Panc1 (cell line): ENCODE data around the gene STPG4. TPM values are rescaled to one million over a fixed set of nuclear protein-coding genes. Genes with fewer than 3 reads are reported as not detected.
A peak's percentile ranks its signal among the peaks of the same experiment; 100 is the strongest.

Experiments used
- ATAC-seq: fragments of 200-7000 bp; cut with Tn5 transposase; 2 replicates; pipeline ENCODE4 v1.9.1; 2020; ENCODE audit warnings: mild to moderate bottlenecking, moderate library complexity
- BruUV-seq: library from RNA; stranded (reverse); fragments of 400-500 nt; replicated peaks from 2 replicates; lab custom pipeline; 2021; lab: Mats Ljungman, UMichigan
- CTCF ChIA-PET: fragments of 300-600 bp; sonication (Branson Sonifier 250); formaldehyde crosslinking; loops from one replicate; lab custom pipeline; 2022; ENCODE audit warnings: antibody characterized with exemption; lab: Charles Lee
- POLR2A ChIA-PET: fragments of 300-600 bp; sonication (Branson Sonifier 250); formaldehyde crosslinking; loops from one replicate; lab custom pipeline; 2022; ENCODE audit warnings: antibody characterized with exemption; lab: Charles Lee
- DNase-seq: peaks from one replicate; pipeline ENCODE4 v3.0.0-alpha.2; 2010; ENCODE audit warnings: low read depth, low spot score
- H3K27ac ChIP-seq: 2 replicates; pipeline ENCODE4 v1.5.1; 2011; ENCODE audit warnings: mild to moderate bottlenecking, low read length, inconsistent platforms
- H3K27me3 ChIP-seq: fragments of 200-500 bp; sonication (Bioruptor generic); 2 replicates; pipeline ENCODE4 v1.6.0; 2014; ENCODE audit warnings: low read length, inconsistent platforms; ENCODE audit not compliant: control insufficient read depth, insufficient read depth
- H3K36me3 ChIP-seq: fragments of 200-500 bp; sonication (Bioruptor generic); 2 replicates; pipeline ENCODE4 v1.5.1; 2014; ENCODE audit warnings: inconsistent platforms, mild to moderate bottlenecking, low read length, moderate library complexity; ENCODE audit not compliant: control insufficient read depth, insufficient read depth
- H3K4me1 ChIP-seq: 2 replicates; pipeline ENCODE4 v1.5.1; 2011; ENCODE audit warnings: inconsistent platforms, mild to moderate bottlenecking, low read length, moderate library complexity; ENCODE audit not compliant: control insufficient read depth, insufficient read depth
- H3K4me3 ChIP-seq, 2 experiments: 2 replicates each; pipeline ENCODE4 v1.5.1; 2011 to 2012; ENCODE audit warnings: low read depth in 2 of 2, low read length in 2 of 2, mild to moderate bottlenecking in 2 of 2, inconsistent platforms in 1 of 2, moderate library complexity in 1 of 2
- H3K9me3 ChIP-seq: fragments of 200-500 bp; sonication (Bioruptor generic); 2 replicates; pipeline ENCODE4 v1.5.1; 2014; ENCODE audit warnings: low read depth, mild to moderate bottlenecking, inconsistent platforms, low read length, moderate library complexity; ENCODE audit not compliant: control insufficient read depth, insufficient read depth
- POLR2AphosphoS5 ChIP-seq: IDR thresholded peaks from 2 replicates; pipeline ENCODE4 v1.6.1; 2012; ENCODE audit warnings: mild to moderate bottlenecking, low read depth, low read length, moderate library complexity
- SIN3A ChIP-seq: IDR thresholded peaks from 2 replicates; pipeline ENCODE4 v1.6.1; 2012; ENCODE audit warnings: low read depth, mild to moderate bottlenecking, low read length, moderate library complexity, borderline replicate concordance; ENCODE audit not compliant: insufficient read depth
- TCF7L2 ChIP-seq: IDR thresholded peaks from 2 replicates; pipeline ENCODE4 v1.6.1; 2011; ENCODE audit warnings: mild to moderate bottlenecking, low read depth, low read length, inconsistent platforms
- in situ Hi-C: cut with HindIII; loops from 2 replicates; pipeline ENCODE4 v1.10.0; 2016; ENCODE audit warnings: low sequenced_read_pairs, low pct_unique_long_range_greater_than_20kb
- intact Hi-C: fragments of 100-400 bp; cut with micrococcal nuclease; formaldehyde crosslinking; loops from one replicate; pipeline ENCODE4 v1.10.0; 2022; ENCODE audit not compliant: unreplicated experiment
- total RNA-seq: library from RNA; stranded (reverse); gene quantifications from one replicate; pipeline ENCODE4 v1.2.1, GENCODE V29; 2021; ENCODE audit not compliant: unreplicated experiment
- TF ChIP-seq, protein P1 (sequence below): fragments of 450-650 bp; IDR thresholded peaks from 2 replicates; pipeline ENCODE4 v1.5.1; 2017; ENCODE audit warnings: mild to moderate bottlenecking
- TF ChIP-seq, protein P2 (sequence below), 2 experiments: IDR thresholded peaks; 2 replicates each; pipeline ENCODE4 v1.6.1; 2011 to 2012; ENCODE audit warnings: low read depth in 2 of 2, control low read depth in 1 of 2, low read length in 1 of 2, mild to moderate bottlenecking in 1 of 2, moderate library complexity in 1 of 2; ENCODE audit not compliant: insufficient read depth in 1 of 2

The STPG4 gene
- total RNA-seq, 1 experiment from 2014 or later, result 0.36 TPM

DNA sequence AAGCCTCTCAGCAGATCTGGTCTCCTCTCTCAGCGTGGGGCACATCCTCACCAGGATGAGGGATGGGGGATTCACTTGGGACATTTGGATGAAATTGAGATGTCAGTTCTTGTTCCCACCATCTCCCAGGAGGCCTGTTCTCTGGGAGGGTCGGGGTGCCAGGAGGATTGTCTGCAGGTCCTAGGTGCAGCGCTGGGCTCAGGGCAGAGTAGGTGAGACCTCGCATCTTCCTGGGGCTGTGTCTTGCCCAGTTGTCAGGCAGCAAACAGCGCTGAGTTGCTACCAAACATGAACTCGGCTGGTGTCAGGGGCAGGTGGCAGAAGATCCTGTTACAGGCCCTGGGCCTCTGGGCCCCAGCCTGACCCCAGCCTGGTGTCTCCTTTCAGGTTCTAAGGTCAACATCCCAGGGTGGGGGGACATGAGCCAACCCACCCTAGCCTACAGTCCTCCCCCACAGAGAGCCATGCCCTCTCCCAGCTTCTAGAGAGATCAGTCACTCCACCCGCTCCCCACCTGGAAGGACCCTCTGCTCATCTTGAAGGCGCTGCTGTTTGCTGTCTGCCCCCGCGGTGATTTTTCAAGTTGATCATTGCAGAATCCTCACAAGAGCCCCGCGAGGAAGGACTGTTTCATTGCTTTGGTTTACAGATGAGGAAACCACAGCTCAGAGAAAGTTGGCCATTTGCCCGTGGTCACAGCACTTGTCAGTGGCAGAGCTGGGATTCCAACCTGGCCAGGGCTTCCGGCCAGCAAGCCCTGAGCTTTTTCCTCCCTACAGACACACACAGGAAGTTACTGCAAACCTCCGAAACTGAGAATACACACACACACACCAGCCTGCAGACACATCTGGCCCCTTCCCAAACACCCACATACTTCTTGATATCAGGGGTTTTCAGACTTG is 83.9 kb downstream of the STPG4 start:
- DNase-seq, result no peak
- Histone ChIP-seq H3K27ac (peak overlapping the region; percentile 85), H3K27me3 (no peaks in the 10 kb centered on the region), H3K9me3 (no peaks in the 10 kb centered on the region), H3K4me1 (peaks cover 41% of the 10 kb centered on the region), H3K36me3 (no peaks in the 10 kb centered on the region), H3K4me3 (no peak overlapping the region)
- BruUV-seq, result no TSS peak
- in situ Hi-C loops (no loop called here), intact Hi-C loops (no loop called here)
- no peak for ATAC-seq
- CTCF ChIA-PET, result no interaction called here
- POLR2A ChIA-PET, result interaction anchor here (0.6 kb wide), 1 partner anchor 100 kb away, joined by 3 read pairs; no protein-coding TSS in a partner anchor
- TF ChIP-seq TCF7L2 (no peak), SIN3A (no peak), POLR2AphosphoS5 (no peak)
- TF ChIP-seq, protein P1, sequence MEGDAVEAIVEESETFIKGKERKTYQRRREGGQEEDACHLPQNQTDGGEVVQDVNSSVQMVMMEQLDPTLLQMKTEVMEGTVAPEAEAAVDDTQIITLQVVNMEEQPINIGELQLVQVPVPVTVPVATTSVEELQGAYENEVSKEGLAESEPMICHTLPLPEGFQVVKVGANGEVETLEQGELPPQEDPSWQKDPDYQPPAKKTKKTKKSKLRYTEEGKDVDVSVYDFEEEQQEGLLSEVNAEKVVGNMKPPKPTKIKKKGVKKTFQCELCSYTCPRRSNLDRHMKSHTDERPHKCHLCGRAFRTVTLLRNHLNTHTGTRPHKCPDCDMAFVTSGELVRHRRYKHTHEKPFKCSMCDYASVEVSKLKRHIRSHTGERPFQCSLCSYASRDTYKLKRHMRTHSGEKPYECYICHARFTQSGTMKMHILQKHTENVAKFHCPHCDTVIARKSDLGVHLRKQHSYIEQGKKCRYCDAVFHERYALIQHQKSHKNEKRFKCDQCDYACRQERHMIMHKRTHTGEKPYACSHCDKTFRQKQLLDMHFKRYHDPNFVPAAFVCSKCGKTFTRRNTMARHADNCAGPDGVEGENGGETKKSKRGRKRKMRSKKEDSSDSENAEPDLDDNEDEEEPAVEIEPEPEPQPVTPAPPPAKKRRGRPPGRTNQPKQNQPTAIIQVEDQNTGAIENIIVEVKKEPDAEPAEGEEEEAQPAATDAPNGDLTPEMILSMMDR, result no peak
- TF ChIP-seq, protein P2, sequence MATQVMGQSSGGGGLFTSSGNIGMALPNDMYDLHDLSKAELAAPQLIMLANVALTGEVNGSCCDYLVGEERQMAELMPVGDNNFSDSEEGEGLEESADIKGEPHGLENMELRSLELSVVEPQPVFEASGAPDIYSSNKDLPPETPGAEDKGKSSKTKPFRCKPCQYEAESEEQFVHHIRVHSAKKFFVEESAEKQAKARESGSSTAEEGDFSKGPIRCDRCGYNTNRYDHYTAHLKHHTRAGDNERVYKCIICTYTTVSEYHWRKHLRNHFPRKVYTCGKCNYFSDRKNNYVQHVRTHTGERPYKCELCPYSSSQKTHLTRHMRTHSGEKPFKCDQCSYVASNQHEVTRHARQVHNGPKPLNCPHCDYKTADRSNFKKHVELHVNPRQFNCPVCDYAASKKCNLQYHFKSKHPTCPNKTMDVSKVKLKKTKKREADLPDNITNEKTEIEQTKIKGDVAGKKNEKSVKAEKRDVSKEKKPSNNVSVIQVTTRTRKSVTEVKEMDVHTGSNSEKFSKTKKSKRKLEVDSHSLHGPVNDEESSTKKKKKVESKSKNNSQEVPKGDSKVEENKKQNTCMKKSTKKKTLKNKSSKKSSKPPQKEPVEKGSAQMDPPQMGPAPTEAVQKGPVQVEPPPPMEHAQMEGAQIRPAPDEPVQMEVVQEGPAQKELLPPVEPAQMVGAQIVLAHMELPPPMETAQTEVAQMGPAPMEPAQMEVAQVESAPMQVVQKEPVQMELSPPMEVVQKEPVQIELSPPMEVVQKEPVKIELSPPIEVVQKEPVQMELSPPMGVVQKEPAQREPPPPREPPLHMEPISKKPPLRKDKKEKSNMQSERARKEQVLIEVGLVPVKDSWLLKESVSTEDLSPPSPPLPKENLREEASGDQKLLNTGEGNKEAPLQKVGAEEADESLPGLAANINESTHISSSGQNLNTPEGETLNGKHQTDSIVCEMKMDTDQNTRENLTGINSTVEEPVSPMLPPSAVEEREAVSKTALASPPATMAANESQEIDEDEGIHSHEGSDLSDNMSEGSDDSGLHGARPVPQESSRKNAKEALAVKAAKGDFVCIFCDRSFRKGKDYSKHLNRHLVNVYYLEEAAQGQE (IDR thresholded peaks at IDR 0.05; ENCODE audit: insufficient read depth in 1 of 2, low read depth in 2 of 2, low read length in 1 of 2), result no peak

DNA sequence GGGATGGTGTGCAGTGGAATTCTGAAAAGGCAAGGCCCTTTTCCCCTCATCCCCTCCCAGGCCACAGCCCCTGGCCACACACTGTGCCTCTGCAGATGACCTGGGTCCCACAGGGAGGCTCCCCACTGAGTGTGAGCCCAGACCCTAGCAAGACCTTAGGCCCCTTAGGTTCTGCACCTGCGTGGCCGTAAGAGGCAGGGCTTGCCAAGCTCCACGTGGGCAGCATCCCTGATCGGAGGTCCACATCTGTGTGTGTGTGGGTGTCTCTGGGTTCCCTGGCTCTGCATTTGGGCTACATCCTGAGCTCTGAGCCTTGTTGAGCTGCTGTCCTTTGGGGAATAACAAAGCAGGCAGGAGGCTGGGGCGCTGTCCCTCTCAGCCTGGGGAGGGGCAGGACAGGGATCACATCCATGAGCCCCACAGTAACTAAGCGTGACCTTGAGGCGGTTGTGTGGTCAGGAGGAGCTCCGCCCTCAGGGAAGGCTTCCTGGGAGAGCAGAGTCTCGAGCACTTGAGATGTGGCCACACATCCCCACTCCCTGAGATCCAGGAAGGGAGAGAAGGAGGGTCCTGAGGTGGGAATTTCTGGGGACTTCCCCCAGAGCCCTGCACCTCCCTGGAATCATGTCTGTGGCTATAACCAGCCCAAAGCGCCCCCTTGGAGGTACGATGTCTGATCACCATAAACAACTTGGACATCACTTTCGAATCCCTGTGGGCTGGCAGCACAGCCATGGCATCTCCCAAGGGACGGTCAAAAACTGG is 84.8 kb downstream of the STPG4 start:
- no peak for DNase-seq
- CTCF ChIA-PET, result no interaction called here
- H3K4me3 ChIP-seq, result no peak overlapping the region
- H3K4me1 ChIP-seq, result peaks cover 37% of the 10 kb centered on the region
- no peaks in the 10 kb centered on the region for H3K9me3 ChIP-seq
- peak overlapping the region; percentile 85 for H3K27ac ChIP-seq
- H3K36me3 ChIP-seq, result no peaks in the 10 kb centered on the region
- no peaks in the 10 kb centered on the region for H3K27me3 ChIP-seq
- POLR2A ChIA-PET, result interaction anchor here (0.6 kb wide), 1 partner anchor 234 kb away, joined by 3 read pairs; no protein-coding TSS in a partner anchor
- TF ChIP-seq, protein P1, result no peak
- TF ChIP-seq, protein P2 (IDR thresholded peaks at IDR 0.05; ENCODE audit: insufficient read depth in 1 of 2, low read depth in 2 of 2, low read length in 1 of 2), result no peak
- no peak for TF ChIP-seq SIN3A
- TF ChIP-seq TCF7L2, result no peak
- TF ChIP-seq POLR2AphosphoS5, result 0 out of 2 replicates have a peak, but pooled peaks have one; percentile 5
- ATAC-seq, result peak; percentile 30
- intact Hi-C loops (no loop called here), in situ Hi-C loops (no loop called here)
- BruUV-seq, result no TSS peak
